ENCODE measurements around the gene PPP1R1C.
A peak's percentile ranks its signal among the peaks of the same experiment; 100 is the strongest.

Gene PPP1R1C

GRCh38 chr2:182144776-182145165, 159.1 kb downstream of the PPP1R1C start:
- no peak for TF ChIP-seq CTCF (IDR thresholded peaks at IDR 0.05; ENCODE audit: insufficient read depth, low read depth, low read length, missing control alignments)
- peak; percentile 11 for DNase-seq (ENCODE audit: low read depth)
- H3K4me3 ChIP-seq (ENCODE audit: low read length) = no peak overlapping the region

GRCh38 chr2:182148344-182148743, 162.7 kb downstream of the PPP1R1C start:
- TF ChIP-seq CTCF (IDR thresholded peaks at IDR 0.05; ENCODE audit: insufficient read depth, low read depth, low read length, missing control alignments) = no peak
- peak; percentile 17 for DNase-seq (ENCODE audit: low read depth)
- H3K4me3 ChIP-seq (ENCODE audit: low read length) = no peak overlapping the region

GRCh38 chr2:182163878-182164277, 178.2 kb downstream of the PPP1R1C start:
- no peak for TF ChIP-seq CTCF (IDR thresholded peaks at IDR 0.05; ENCODE audit: insufficient read depth, low read depth, low read length, missing control alignments)
- no peak overlapping the region for H3K4me3 ChIP-seq (ENCODE audit: low read length)
- no peak for DNase-seq (ENCODE audit: low read depth)

- TF ChIP-seq CTCF (IDR thresholded peaks at IDR 0.05; ENCODE audit: insufficient read depth, low read depth, low read length, missing control alignments) = no peak
- DNase-seq (ENCODE audit: low read depth) = no peak
- H3K4me3 ChIP-seq (ENCODE audit: low read length) = no peak overlapping the region
Measured at GRCh38 chr2:182164686-182165085, 179.0 kb downstream of the PPP1R1C start.

GRCh38 chr2:182165202-182165601, 179.5 kb downstream of the PPP1R1C start:
- no peak for TF ChIP-seq CTCF (IDR thresholded peaks at IDR 0.05; ENCODE audit: insufficient read depth, low read depth, low read length, missing control alignments)
- H3K4me3 ChIP-seq (ENCODE audit: low read length) = no peak overlapping the region
- peak; percentile 51 for DNase-seq (ENCODE audit: low read depth)

- DNase-seq (ENCODE audit: low read depth) = no peak
- TF ChIP-seq CTCF (IDR thresholded peaks at IDR 0.05; ENCODE audit: insufficient read depth, low read depth, low read length, missing control alignments) = no peak
- H3K4me3 ChIP-seq (ENCODE audit: low read length) = no peak overlapping the region
Measured at GRCh38 chr2:182166406-182166805, 180.8 kb downstream of the PPP1R1C start.

- no peak for TF ChIP-seq CTCF (IDR thresholded peaks at IDR 0.05; ENCODE audit: insufficient read depth, low read depth, low read length, missing control alignments)
- H3K4me3 ChIP-seq (ENCODE audit: low read length) = no peak overlapping the region
- no peak for DNase-seq (ENCODE audit: low read depth)
Measured at GRCh38 chr2:182166841-182167240, 181.2 kb downstream of the PPP1R1C start.

Measured in epithelial cell of esophagus (primary cell).